Liver (tissue), 3 donors: Measurements from ENCODE around the gene SMYD3.

ENCODE experiments used
- ATF3 ChIP-seq: IDR thresholded peaks from 2 replicates; pipeline ENCODE4 v1.6.1; 2016; ENCODE audit warnings: antibody characterized with exemption
- CTCF ChIP-seq: fragments of 150-350 bp; IDR thresholded peaks from 2 replicates; pipeline ENCODE4 v1.5.1; 2017; ENCODE audit warnings: improper control_type of control experiment, low read depth, low read length; ENCODE audit not compliant: missing input control
- GABPA ChIP-seq, 2 donors: IDR thresholded peaks in 1 of 2; conservative IDR thresholded peaks in 1 of 2; 2 replicates each; pipeline ENCODE4 v1.6.1; 2016; ENCODE audit warnings: antibody characterized with exemption in 2 of 2, mild to moderate bottlenecking in 1 of 2, moderate library complexity in 1 of 2
- HNF4A ChIP-seq, 2 donors: conservative IDR thresholded peaks; 2 replicates each; pipeline ENCODE4 v1.6.1; 2016; ENCODE audit warnings: antibody characterized with exemption in 2 of 2, mild to moderate bottlenecking in 2 of 2
- HNF4G ChIP-seq: IDR thresholded peaks from 2 replicates; pipeline ENCODE4 v1.6.1; 2016; ENCODE audit warnings: antibody characterized with exemption
- JUND ChIP-seq, 2 donors: IDR thresholded peaks; 2 replicates each; pipeline ENCODE4 v1.6.1; 2016; ENCODE audit warnings: antibody characterized with exemption in 2 of 2
- MAX ChIP-seq: IDR thresholded peaks from 2 replicates; pipeline ENCODE4 v1.6.1; 2016; ENCODE audit warnings: antibody characterized with exemption
- RAD21 ChIP-seq, 2 donors: IDR thresholded peaks; 2 replicates each; pipeline ENCODE4 v1.6.1; 2016; ENCODE audit warnings: antibody characterized with exemption in 2 of 2, mild to moderate bottlenecking in 2 of 2
- REST ChIP-seq: IDR thresholded peaks from 2 replicates; pipeline ENCODE4 v1.6.1; 2016; ENCODE audit warnings: antibody characterized with exemption, mild to moderate bottlenecking
- RXRA ChIP-seq, 2 donors: IDR thresholded peaks; 2 replicates each; pipeline ENCODE4 v1.6.1; 2017 to 2018; ENCODE audit warnings: antibody characterized with exemption in 2 of 2, mild to moderate bottlenecking in 1 of 2
- SP1 ChIP-seq: IDR thresholded peaks from 2 replicates; pipeline ENCODE4 v1.6.1; 2018; ENCODE audit warnings: antibody characterized with exemption, mild to moderate bottlenecking
- TAF1 ChIP-seq: conservative IDR thresholded peaks from 2 replicates; pipeline ENCODE4 v1.6.1; 2016; ENCODE audit warnings: antibody characterized with exemption, mild to moderate bottlenecking
- YY1 ChIP-seq: IDR thresholded peaks from 2 replicates; pipeline ENCODE4 v1.6.1; 2016; ENCODE audit warnings: antibody characterized with exemption, mild to moderate bottlenecking
- ZBTB33 ChIP-seq: IDR thresholded peaks from 2 replicates; pipeline ENCODE4 v1.6.1; 2016; ENCODE audit warnings: antibody characterized with exemption
- donor health status: healthy.
- donor health status: healthy.

GRCh38 chr1:246554201-246554600 lies 47.1 kb upstream of the SMYD3 start:
- TF ChIP-seq CTCF (no peak), REST (no peak), ATF3 (no peak), JUND (IDR thresholded peaks at IDR 0.05) (no peak), RXRA (IDR thresholded peaks at IDR 0.05) (no peak), YY1 (no peak), MAX (no peak), RAD21 (IDR thresholded peaks at IDR 0.05) (no peak), SP1 (no peak), TAF1 (no peak), GABPA (IDR thresholded peaks at IDR 0.05 in 1 of 2, conservative IDR thresholded peaks at IDR 0.05 in 1 of 2) (no peak), ZBTB33 (no peak), HNF4A (conservative IDR thresholded peaks at IDR 0.05) (no peak), HNF4G (no peak)
